SH-SY5Y (cell line): ENCODE data around the gene IL16.

Source experiments
- GATA2 ChIP-seq: IDR thresholded peaks from 2 replicates; pipeline ENCODE4 v1.6.1; 2011; ENCODE audit warnings: mild to moderate bottlenecking, low read depth, low read length
- GATA3 ChIP-seq: IDR thresholded peaks from 2 replicates; pipeline ENCODE4 v1.6.1; 2011; ENCODE audit warnings: low read depth, mild to moderate bottlenecking, low read length, moderate library complexity

DNA sequence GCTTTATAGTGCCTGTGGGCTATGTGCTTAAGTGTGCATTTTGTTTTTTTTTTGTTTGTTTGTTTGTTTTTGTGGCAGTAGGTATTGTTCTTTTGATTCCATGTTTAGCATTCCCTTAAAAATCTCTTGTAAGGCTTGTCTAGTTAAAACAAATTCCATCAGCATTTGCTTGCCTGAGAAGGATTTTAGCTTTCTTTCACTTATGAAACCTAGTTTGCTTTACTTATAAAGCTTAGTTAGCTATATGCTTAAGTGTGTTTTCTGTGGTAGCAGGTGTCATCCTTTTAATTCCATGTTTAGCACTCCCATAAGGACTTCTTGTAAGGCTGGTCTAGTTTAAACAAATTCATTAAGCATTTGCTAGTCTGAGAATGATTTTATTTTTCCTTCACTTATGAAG, 17.3 kb downstream of the IL16 start:
- TF ChIP-seq GATA3 = no peak
- no peak for TF ChIP-seq GATA2
